Measurements from ENCODE around the gene COL18A1. TPM values are rescaled to one million over a fixed set of nuclear protein-coding genes. Genes with fewer than 3 reads are reported as not detected.

COL18A1 gene
- total RNA-seq, 2 donors from 2014 or later = 117 to 133 TPM

DNA sequence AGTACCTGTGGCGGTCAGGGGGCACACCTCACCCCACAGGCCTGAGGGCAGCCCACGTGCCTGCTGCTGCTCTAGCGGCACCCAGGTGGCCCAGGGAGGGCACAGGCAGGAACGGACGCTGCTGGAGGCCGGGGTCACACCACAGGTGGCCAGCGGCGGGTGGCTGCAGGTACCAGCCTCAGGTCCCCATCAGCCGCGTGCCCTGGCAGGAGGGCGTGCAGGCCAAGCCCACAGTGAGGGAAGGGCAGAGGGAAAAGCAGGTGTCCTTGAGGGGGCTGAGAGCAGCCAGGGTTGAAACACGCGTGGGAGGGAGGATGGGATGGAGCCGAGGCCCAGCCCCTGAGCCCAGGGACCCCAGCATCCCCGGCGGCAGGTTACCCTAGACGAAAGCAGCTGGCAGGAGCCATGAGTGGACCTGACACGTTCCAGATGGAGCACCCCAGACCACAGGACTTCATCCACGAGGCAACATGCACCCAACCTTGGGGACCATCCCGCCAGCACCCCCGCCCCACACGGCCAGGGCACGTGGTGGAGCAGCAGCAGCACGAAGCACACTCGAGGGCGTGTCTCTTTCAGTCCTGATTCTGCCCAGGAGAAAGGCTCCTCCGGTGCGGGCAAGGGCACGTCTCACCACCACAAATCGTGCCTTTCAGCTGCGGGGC is 133.5 kb downstream of the COL18A1 start:
- DNase-seq (ENCODE audit: low spot score) = peak; percentile 80
- intact Hi-C loops (cut with DNase I) = no loop called here

DNA sequence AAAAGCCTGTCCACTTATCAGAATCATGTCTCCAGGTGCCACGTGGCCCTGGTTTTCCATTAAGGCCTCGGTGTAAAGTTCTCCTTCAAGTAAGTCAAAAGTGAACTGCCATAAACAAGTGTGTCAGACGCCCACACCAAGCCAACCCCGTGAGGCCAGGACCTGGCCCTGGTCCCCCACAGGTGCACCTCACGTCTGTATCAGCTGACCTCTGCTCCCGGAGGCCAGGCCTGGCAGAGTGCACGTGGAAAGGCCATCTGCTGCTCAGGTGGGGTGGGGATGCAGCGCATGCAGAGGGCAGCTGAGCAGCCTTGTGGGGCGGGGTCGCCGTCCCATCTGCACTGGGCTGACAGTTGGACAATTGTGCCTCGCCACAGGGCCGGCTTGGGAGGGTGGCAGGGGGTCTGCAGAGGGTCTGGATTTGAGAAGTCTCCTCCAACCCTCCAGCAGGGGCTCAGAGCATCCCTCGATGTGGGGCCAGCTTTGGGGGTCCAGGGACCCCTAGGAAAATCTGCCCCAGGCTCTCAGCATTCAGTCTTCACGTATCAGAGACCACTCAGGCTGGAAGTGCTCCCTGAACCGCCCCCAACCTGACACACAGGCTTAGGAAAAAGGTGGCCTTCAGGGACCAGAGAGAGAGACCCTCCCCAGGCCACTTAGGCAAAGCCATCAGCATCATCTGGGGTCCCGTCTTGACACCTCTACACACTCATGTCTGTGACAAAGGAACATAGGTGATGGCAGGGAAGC is 134.3 kb downstream of the COL18A1 start:
- peak; percentile 78 for DNase-seq (ENCODE audit: low spot score)
- intact Hi-C loops (cut with DNase I) = no loop called here

GRCh38 chr21:45539796-45540600 is 135.0 kb downstream of the COL18A1 start:
- peak; percentile 70 for DNase-seq (ENCODE audit: low spot score)
- intact Hi-C loops (cut with DNase I) = no loop called here

- peak; percentile 67 for DNase-seq (ENCODE audit: low spot score)
- intact Hi-C loops (cut with DNase I) = no loop called here
These were observed 135.6 kb downstream of the COL18A1 start for GRCh38 chr21:45540601-45540970.

DNA sequence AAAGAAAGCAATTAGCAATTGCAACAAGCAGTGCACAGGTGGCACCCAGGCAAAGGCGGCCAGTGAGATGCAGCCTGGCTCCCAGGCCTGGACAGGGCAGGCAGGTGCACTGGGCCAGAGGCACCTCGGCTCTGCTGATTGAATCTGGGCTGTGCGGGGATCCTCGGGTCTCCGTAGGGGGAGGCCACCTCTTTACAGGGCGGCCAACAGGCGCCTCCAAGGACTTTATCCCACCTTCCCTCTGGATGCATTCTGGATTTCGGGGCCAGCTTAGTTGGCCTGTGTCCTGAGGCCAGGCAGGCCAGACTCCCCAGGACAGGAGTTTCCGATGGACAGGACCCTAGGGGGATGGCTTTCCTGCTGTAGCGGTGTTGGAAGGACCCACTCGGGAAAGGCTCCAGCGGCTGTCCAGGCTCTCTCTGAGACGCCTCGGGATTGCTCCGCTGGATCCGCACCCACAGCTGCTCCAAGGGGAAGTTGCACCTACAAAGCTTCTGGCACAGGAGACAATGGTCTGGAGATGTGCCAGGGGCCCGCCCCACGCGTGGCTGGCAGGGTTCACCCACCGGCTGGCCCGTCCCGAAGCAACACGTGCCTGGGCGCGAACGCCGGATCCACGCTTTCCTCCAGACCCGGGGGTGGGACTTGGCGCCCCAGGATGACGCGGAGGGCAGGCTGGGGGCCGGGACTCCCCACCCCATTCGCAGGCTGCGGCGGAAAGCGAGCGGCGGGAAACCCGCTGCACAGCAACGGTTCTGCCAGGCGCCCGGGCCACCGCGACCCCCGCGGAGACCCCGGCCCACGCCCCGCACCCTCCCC is 136.5 kb downstream of the COL18A1 start:
- peak; percentile 95 for DNase-seq (ENCODE audit: low spot score)
- intact Hi-C loops (cut with DNase I) = no loop called here

DNA sequence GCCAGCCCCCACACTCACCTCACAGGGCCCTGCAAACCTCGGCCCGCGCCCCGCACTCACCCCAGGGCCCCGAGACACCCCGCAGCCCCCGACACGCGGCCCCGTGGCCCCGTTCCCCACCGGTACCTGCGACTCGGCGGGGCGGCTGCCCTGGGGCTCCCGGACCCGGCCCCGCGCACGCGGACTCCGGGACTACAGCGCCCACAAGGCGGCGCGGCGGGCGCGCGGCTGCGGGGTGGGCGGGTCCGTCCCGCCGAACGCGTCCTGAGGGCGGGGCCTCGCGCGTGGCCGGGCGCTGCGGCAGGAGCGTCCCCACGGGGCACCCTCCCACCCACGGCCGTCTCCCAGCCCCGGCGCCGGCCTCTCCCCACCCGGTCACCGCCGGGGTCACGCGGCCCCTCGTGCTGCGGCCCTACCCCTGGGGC is 137.3 kb downstream of the COL18A1 start, which contains the start of gene SLC19A1:
TSS of gene SLC19A1 (minus strand) at position 199 of the 425 bp plus-strand sequence. CDS start 4,481 bp downstream, outside the sequence.
- intact Hi-C loops (cut with DNase I) = no loop called here
- peak; percentile 92 for DNase-seq (ENCODE audit: low spot score)

DNA sequence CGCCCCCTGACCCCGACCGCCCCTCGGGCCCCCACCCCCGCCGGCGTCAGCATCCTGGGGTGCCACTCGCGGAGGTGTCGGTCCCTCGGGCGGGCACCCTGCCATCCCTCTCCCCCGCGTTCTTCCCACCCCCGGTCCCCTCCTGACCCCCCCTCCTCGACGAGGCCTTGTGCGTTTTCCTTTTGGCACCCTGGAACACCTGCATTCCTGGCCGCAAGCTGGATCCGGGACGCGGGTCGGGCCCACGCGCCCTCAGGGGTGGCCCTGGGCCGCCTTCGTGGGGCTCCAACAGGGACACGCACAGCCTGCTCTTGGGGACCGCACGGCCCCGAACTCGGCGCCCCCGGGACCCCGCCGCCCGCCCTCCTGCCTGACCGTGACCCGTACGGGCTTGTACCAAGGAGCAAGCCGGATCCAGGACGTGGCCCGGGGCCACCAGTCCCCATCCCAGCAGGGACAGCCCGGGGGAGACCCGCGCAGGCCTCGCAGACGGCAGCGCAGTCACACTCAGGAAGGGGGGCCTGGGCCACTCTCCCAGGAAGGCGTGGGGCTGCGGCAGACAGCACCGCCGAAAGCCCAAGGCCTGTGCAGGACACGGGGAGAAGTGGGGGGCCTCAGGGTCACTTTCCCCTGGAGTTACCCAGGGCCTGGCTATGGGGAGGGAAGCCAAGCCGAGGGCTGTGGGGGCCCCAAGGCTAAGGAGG is 137.9 kb downstream of the COL18A1 start:
- intact Hi-C loops (cut with DNase I) = no loop called here
- DNase-seq (ENCODE audit: low spot score) = peak; percentile 79

DNA sequence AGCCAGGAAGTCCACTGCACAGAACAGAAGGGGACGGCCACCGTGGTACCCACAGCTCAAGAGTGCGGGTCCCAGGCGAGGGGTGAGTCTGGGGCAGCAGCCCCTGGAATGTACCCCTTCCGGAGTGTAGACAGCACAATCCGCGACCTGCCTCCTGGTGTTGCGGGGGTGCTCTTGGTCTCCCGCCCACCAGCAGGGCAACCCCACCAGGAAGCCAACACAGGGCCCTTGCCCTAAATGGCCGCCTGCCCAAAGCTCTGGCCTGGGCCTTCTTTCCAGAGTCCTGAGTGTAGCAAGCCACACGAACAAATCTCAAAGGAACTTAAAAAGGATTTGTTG is 138.4 kb downstream of the COL18A1 start:
- DNase-seq (ENCODE audit: low spot score) = peak; percentile 77
- intact Hi-C loops (cut with DNase I) = no loop called here

DNA sequence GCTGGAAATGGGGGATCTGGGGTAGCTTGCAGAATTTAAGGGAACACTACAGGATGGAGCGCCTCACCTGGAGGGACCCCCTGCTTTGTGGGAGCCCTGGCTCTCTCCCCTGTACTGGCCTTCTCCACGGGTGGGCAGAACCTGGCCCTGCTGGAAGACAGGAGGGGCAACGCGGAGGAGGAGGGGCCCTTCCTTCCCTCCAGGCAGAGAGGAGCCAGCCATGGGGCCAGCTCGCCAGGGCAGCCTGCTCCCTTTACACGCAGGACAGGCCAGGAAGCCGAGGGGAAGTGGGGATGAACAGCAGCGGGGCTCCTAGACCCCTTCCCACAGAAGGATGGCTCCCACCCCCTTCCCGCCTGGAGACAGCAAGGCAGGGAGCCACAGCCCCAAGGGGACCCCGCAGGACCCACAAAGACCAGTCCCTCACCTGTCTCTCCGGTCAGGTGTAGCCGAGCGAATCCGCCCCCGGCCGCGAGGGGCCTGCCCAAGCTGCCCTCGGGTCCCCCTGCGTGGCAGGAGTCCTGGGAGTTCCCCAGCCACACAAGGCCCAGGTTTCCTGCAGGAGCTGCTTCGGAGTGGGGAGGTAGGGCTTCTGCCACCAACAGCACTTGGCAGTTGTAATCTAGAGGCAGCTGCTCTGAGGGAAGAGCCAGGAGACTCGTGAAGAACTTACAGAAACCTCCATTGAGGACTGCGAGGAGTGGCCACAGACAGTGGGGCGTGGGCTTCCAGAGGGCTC is 138.9 kb downstream of the COL18A1 start:
- peak; percentile 70 for DNase-seq (ENCODE audit: low spot score)
- intact Hi-C loops (cut with DNase I) = no loop called here

- intact Hi-C loops (cut with DNase I) = no loop called here
- DNase-seq (ENCODE audit: low spot score) = peak; percentile 41
These were observed 139.7 kb downstream of the COL18A1 start for GRCh38 chr21:45544449-45545235.

GRCh38 chr21:45545236-45545570 is 140.2 kb downstream of the COL18A1 start:
- intact Hi-C loops (cut with DNase I) = no loop called here
- peak; percentile 30 for DNase-seq (ENCODE audit: low spot score)

DNA sequence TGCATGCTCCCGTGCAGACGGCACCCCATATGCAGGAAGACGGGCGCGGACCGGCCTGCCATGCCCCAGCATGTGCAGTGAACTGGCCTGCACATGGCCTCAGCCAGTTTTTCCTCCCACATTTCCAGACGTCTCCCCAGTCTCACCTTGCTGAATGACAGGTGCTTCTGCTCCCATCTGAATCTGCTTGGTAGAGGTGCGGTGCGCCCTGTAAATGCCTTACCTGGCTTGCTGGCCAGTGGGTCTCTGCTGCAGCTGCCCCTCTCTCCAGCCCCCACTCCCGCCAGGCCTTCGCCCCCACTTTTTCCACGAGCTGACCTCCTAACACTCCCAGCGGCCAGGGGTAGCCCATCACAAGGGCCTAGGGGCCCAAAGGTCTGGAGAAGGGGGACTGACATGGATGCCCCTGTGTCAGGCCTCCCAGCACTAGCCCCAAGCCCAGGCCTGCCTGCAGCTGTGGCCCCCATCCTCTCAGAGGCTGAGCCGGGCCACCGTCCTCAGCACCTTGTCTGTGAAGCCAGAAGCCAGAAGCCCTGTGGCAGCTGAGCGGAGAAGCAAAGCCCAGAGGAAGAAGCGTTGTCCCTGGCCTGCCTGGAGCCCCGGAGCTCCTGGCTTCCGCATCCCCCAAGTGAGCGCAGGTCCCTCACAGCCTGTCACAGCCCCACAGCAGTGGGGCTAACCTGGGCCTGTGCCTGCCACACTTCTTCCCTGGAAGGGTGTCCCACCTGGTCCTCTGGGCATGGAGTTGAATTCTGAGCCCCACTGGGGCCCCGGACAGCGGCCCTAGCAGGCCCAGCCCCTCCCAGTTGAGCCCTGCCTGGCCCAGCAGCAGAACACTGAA is 140.9 kb downstream of the COL18A1 start:
- peak; percentile 73 for DNase-seq (ENCODE audit: low spot score)

DNA sequence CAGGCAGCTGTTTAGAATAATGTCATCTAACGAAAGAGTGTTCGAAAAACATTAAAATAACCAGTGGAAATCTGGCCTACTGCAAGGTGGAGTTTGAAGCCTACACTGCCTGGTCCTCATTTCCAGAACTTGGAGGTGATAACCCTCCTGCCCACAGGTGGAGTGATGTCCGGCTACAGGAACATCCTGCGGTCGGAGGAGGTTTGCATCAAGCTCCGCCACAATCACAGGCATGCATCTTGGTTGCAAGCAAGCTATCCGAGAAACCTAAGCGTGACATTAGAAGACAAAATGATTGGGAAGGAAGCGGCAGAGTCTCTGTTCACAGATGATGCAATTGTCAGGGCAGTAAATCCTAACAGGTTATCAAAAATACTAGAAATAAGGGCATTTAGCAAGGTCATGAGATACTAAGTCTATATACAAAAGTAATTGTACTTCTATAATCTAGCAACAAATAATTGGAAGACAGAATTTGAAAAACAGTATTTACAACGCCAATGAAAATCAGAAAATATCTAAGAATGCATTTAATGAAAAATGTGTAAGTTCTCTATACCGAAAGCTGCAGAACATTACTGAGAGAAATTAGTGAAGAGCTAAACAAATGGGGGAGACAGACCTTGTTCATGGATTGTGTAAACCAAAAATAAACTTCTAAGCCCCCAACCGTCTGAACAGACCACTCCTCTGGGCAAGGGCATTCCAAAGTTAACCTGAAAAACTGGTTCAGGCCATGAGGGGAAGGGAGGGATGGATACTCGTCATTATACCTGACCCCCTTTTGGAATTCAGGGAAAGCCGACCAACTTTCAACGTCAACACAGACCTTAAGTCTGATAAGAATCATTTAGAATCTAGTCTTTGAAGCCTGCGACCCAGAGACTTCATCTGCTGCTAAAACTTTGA is 141.9 kb downstream of the COL18A1 start:
- intact Hi-C loops (cut with DNase I) = no loop called here
- peak; percentile 28 for DNase-seq (ENCODE audit: low spot score)

More for the DNA sequence above, 140.9 kb downstream of the COL18A1 start:
- intact Hi-C loops (cut with DNase I) = no loop called here

DNA sequence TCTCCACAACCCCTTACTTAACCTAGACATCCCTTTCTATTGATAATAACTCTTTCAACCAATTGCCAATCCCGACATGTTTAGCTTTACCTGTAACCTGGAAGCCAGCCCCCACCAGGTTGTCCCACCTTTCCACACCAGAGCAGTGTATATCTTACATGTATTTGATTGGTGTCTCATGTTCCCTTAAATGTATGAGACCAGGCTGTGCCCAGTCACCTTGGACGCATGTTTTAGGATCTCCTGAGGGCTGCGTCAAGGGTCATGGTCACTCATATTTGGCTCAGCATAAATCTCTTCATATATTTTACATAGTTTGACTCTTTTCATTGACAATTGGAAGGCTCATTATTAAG is 142.6 kb downstream of the COL18A1 start:
- peak; percentile 10 for DNase-seq (ENCODE audit: low spot score)
- intact Hi-C loops (cut with DNase I) = no loop called here

GRCh38 chr21:45548711-45549491 is 143.9 kb downstream of the COL18A1 start:
- intact Hi-C loops (cut with DNase I) = no loop called here
- DNase-seq (ENCODE audit: low spot score) = peak; percentile 42

All from posterior vena cava (tissue), 2 donors.